ENCODE results near the gene NPHS1.

DNA sequence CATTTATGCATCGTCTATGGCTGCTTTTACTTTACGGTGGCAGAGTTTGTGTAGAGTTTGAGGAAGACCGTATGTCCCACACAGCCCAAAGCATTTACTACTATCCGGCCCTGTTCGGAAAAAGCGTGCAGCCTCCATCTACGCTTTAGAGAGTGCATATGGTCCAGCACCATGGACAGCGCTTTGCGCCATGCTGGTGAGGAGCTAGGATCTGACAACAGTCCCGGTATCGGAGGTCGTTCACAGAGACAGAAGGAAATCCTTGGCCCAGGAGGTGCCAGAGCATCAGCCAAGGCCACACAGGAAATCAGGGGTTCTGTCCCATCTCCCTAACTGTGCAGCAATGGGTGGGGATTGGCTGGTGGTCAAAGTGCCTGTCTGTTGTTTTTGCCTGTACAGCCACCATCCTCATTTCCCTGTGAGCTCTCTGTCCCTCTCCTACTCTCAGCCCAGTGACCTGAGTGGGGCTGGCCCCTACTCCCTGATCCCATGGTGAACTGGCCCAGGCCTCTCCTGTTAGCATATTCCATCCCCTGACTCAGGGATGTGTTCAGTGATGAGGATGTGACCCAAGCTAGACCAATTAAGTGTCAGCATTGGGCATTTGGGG lies 23.5 kb downstream of the NPHS1 start:
- TF ChIP-seq CTCF (conservative IDR thresholded peaks at IDR 0.05; ENCODE audit: low read depth, low read length) (no peak), EZH2 (IDR thresholded peaks at IDR 0.05; ENCODE audit: borderline replicate concordance, low read depth, low read length, poor library complexity, severe bottlenecking) (no peak)
